Suprapubic skin (tissue), 3 donors: ENCODE results near the gene CERS6.

Experiments used
- POLR2AphosphoS5 ChIP-seq, 3 donors: sonication (generic); formaldehyde crosslinking; IDR thresholded peaks; one replicate each; pipeline ENCODE4 v1.6.1; 2017; ENCODE audit warnings: antibody characterized with exemption in 3 of 3
- TF ChIP-seq, protein P1 (sequence below), 2 donors: fragments of 200-600 bp in 1 of 2; fragments of 450-650 bp in 1 of 2; sonication (generic) in 1 of 2; IDR thresholded peaks; one replicate each; pipeline ENCODE4 v1.5.1; 2016 to 2019; ENCODE audit warnings: antibody characterized with exemption in 2 of 2, mild to moderate bottlenecking in 1 of 2, moderate library complexity in 1 of 2

DNA sequence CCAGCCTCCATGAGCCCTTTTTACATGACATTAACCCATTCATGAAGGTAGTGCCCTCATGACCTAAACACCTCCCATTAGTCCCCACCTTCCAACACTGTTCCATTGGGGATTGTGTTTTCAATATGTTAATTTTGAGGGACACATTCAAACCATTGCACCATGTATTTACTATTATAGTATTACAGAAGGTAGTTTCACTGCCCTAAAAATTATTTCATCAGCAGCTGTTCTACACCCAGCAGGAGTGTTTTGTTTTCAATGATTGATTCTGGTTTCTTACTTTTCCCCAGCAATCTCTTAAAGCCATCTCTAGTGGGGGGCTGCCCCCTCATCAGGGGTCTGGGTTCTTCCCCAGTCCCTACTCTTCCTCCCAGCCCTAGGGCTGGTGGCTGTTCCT lies 71.9 kb downstream of the CERS6 start:
- TF ChIP-seq POLR2AphosphoS5 (IDR thresholded peaks at IDR 0.05) = no peak
- TF ChIP-seq, protein P1, sequence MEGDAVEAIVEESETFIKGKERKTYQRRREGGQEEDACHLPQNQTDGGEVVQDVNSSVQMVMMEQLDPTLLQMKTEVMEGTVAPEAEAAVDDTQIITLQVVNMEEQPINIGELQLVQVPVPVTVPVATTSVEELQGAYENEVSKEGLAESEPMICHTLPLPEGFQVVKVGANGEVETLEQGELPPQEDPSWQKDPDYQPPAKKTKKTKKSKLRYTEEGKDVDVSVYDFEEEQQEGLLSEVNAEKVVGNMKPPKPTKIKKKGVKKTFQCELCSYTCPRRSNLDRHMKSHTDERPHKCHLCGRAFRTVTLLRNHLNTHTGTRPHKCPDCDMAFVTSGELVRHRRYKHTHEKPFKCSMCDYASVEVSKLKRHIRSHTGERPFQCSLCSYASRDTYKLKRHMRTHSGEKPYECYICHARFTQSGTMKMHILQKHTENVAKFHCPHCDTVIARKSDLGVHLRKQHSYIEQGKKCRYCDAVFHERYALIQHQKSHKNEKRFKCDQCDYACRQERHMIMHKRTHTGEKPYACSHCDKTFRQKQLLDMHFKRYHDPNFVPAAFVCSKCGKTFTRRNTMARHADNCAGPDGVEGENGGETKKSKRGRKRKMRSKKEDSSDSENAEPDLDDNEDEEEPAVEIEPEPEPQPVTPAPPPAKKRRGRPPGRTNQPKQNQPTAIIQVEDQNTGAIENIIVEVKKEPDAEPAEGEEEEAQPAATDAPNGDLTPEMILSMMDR (IDR thresholded peaks at IDR 0.05) = no peak
